ENCODE measurements around the gene MAGI3.

- TF ChIP-seq CTCF (conservative IDR thresholded peaks at IDR 0.05; ENCODE audit: low read depth, low read length) (no peak), EZH2 (IDR thresholded peaks at IDR 0.05; ENCODE audit: low read length, unreplicated experiment) (no peak), EZH2phosphoT487 (IDR thresholded peaks at IDR 0.05; ENCODE audit: borderline replicate concordance, low read length) (no peak)
Observed at GRCh38 chr1:113391649-113392271, 1.4 kb downstream of the MAGI3 start.

All from PC-3 (cell line).